ENCODE results near the gene CLCN4. TPM values are rescaled to one million over a fixed set of nuclear protein-coding genes. Genes with fewer than 3 reads are reported as not detected.
A peak's percentile ranks its signal among the peaks of the same experiment; 100 is the strongest.

CLCN4 gene
- total and polyA plus RNA-seq, 2 of the 8 experiments (the other 6 are each of a cell fraction or from before 2014, with no cell fraction given): 3.3 to 11.2 TPM

GRCh38 chrX:10174810-10175209 is 18.0 kb downstream of the CLCN4 start:
- WGBS, 2 experiments (ENCODE audit: extremely low coverage in 1 of 2, insufficient coverage in 1 of 2, insufficient read length in 1 of 2, insufficient replicate concordance in 2 of 2, low coverage in 1 of 2, low lambda C conversion rate in 2 of 2, missing lambda C conversion rate in 1 of 2): 88% methylated on average over 7 of the region's 7 CpGs; no CpG with 5 or more reads in 1 of the 2 experiments
- H3K9ac ChIP-seq (replicated peaks in 1 of 4; ENCODE audit: extremely low read depth in 1 of 4, low read depth in 3 of 4, low read length in 3 of 4): no peak overlapping the region
- H2AFZ ChIP-seq (ENCODE audit: low read length): no peak overlapping the region
- H2BK15ac ChIP-seq (ENCODE audit: low read length): no peak overlapping the region
- peaks cover 4 to 14% (median 12%) of the 10 kb centered on the region in 4 experiments for H3K4me1 ChIP-seq (replicated peaks in 1 of 4; ENCODE audit: control insufficient read depth in 3 of 4, insufficient read depth in 4 of 4, low read length in 3 of 4)
- H4K91ac ChIP-seq (replicated peaks; ENCODE audit: insufficient read length, low read length): peak overlapping the region; percentile 30
- H3K79me1 ChIP-seq (ENCODE audit: low read depth, low read length): no peaks in the 10 kb centered on the region
- no peak overlapping the region for H2BK120ac ChIP-seq (replicated peaks; ENCODE audit: low read depth, low read length)
- no peak overlapping the region for H3K27ac ChIP-seq (ENCODE audit: low read depth, low read length)
- H3K23me2 ChIP-seq (ENCODE audit: low read depth, low read length): no peaks in the 10 kb centered on the region
- no peak overlapping the region for H3K4ac ChIP-seq (replicated peaks; ENCODE audit: insufficient read length, low read depth, low read length)
- no peak overlapping the region for H3K4me2 ChIP-seq (ENCODE audit: insufficient read depth in 1 of 2, low read depth in 2 of 2, low read length in 2 of 2)
- H3K79me2 ChIP-seq (ENCODE audit: control insufficient read depth in 1 of 2, insufficient read depth in 2 of 2, low read length in 2 of 2): no peaks in the 10 kb centered on the region
- no peak overlapping the region for H3K14ac ChIP-seq (ENCODE audit: insufficient read length)
- H2BK20ac ChIP-seq (ENCODE audit: low read length): no peak overlapping the region
- no peak for DNase-seq (ENCODE audit: low read depth in 1 of 2, low spot score in 2 of 2)
- H3K4me3 ChIP-seq (ENCODE audit: extremely low read depth in 1 of 4, insufficient read depth in 2 of 4, low read depth in 3 of 4, low read length in 4 of 4): no peak overlapping the region
- H3K18ac ChIP-seq (ENCODE audit: extremely low read depth, low read length): no peak overlapping the region
- ChIA-PET POLR2A (ENCODE audit: partially characterized antibody) (interaction anchor here (3.5 kb wide), 1 partner anchor 18 kb away, joined by 14 read pairs; the partner anchor contains the start of gene CLCN4), CTCF (ENCODE audit: partially characterized antibody) (interaction anchor here (0.9 to 1.6 kb wide), 3 partner anchors 13 to 550 kb away, joined by 3 to 6 read pairs (median 3); no protein-coding TSS in a partner anchor)
- FAIRE-seq: no peak
- no peak overlapping the region for H3K56ac ChIP-seq (replicated peaks; ENCODE audit: insufficient read length, low read depth, low read length)
- H4K8ac ChIP-seq (ENCODE audit: extremely low read depth, insufficient read depth, low read length): no peak overlapping the region
- H3K23ac ChIP-seq (ENCODE audit: insufficient read length): no peak overlapping the region
- H3K27me3 ChIP-seq (replicated peaks in 1 of 4; ENCODE audit: control insufficient read depth in 3 of 4, extremely low read depth in 1 of 4, insufficient read depth in 3 of 4, low read length in 3 of 4): no peaks in the 10 kb centered on the region; a peak in 1 of 7 replicates
- TF ChIP-seq USF2 (IDR thresholded peaks at IDR 0.05; ENCODE audit: low read length) (no peak), CTBP2 (IDR thresholded peaks at IDR 0.05; ENCODE audit: borderline replicate concordance, insufficient read depth, insufficient read length, low read length) (no peak), HDAC6 (IDR thresholded peaks at IDR 0.05; ENCODE audit: low read depth, low read length) (no peak), ZNF274 (IDR thresholded peaks at IDR 0.05; ENCODE audit: borderline replicate concordance, extremely low read depth, low read length) (no peak), PHF8 (conservative IDR thresholded peaks at IDR 0.05; ENCODE audit: low read depth, low read length) (no peak), YY1 (IDR thresholded peaks at IDR 0.05; ENCODE audit: low read depth, low read length) (no peak), ATF3 (IDR thresholded peaks at IDR 0.05; ENCODE audit: insufficient read depth, low read depth, low read length) (no peak), RFX5 (IDR thresholded peaks at IDR 0.05; ENCODE audit: borderline replicate concordance, low read depth, low read length) (no peak), SP2 (IDR thresholded peaks at IDR 0.05; ENCODE audit: low read length) (no peak), TBP (IDR thresholded peaks at IDR 0.05; ENCODE audit: low read depth, low read length) (no peak), KDM4A (IDR thresholded peaks at IDR 0.05; ENCODE audit: low read depth, low read length, severe bottlenecking) (no peak)
- H3K9me3 ChIP-seq (ENCODE audit: insufficient read depth in 2 of 2, low read depth in 1 of 2, low read length in 1 of 2): no peaks in the 10 kb centered on the region
- no peaks in the 10 kb centered on the region for H3K36me3 ChIP-seq (ENCODE audit: control insufficient read depth in 2 of 4, insufficient read depth in 4 of 4, low read length in 3 of 4)
- no peaks in the 10 kb centered on the region for H4K20me1 ChIP-seq (replicated peaks in 1 of 2; ENCODE audit: control insufficient read depth in 1 of 2, insufficient read depth in 2 of 2, low read length in 2 of 2)
- H2AK5ac ChIP-seq (ENCODE audit: low read depth, low read length): 0 out of 2 replicates have a peak overlapping the region, but pooled peaks have one; percentile 24
- H4K5ac ChIP-seq (ENCODE audit: insufficient read length, low read depth, low read length): no peak overlapping the region
- no peak overlapping the region for H2BK12ac ChIP-seq (ENCODE audit: low read depth, low read length)
- H2BK5ac ChIP-seq (ENCODE audit: low read depth, low read length): no peak overlapping the region
